GM18502 (cell line): ENCODE results near the gene DLX6.

Experiments used
- ATAC-seq: cut with Tn5 transposase; IDR thresholded peaks from one replicate; pipeline ENCODE4 v1.9.1; 2021; ENCODE audit warnings: mild to moderate bottlenecking; ENCODE audit not compliant: unreplicated experiment, poor library complexity

Gene DLX6

GRCh38 chr7:97005183-97006054 is at the start of gene DLX6:
Gene DLX6, plus strand, starts transcription at chr7:97005553. Its CDS starts 425 bp downstream, at chr7:97005978.
- ATAC-seq: peak; percentile 61

- no peak for ATAC-seq
Measured at GRCh38 chr7:96959135-96959534, 46.2 kb upstream of the DLX6 start.

- no peak for ATAC-seq
Measured at GRCh38 chr7:96962221-96962885, 43.0 kb upstream of the DLX6 start.

- no peak for ATAC-seq
Measured at GRCh38 chr7:96968981-96969380, 36.4 kb upstream of the DLX6 start.

DNA sequence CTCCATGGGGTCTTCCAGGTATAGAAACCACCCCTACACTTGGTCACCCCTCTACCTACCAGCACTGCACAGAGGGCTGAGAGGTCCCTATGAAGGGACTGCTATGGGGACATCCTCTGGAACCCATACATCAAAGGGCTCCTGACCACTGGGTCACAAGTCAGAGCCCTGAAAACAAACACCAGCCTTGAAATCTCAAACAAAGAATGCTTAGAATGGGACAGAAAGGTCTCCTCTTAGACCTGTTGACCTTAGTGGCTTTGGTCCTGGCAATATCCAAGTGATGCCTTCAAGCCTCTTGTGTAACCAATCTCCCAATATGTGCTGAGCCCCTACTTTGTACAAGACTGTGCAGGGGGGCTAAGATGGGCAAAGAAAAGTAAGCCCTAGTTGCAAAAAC is 34.6 kb upstream of the DLX6 start:
- ATAC-seq: no peak

- no peak for ATAC-seq
Measured at GRCh38 chr7:96973986-96974385, 31.4 kb upstream of the DLX6 start.

DNA sequence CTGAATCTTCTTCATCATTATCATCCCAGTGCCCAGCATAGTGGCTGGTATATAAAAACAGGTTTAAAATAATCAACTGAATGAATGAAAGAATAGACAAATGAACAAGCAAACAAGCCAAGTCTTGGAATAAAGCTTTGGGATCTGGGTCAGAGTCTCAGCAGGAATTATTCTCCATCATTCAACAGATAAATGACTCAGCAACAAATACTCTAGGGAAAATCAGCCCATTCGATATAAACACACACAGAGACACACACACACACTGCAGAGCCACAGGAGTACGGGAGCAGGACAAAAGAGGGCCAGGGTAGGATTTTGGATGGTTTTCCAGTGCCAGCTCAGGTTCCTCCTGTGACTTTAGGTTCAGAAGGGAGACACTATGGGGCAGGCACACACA is 29.2 kb upstream of the DLX6 start:
- ATAC-seq: no peak

GRCh38 chr7:96977445-96977844 is 27.9 kb upstream of the DLX6 start:
- ATAC-seq: no peak

GRCh38 chr7:96979551-96980276 is 25.6 kb upstream of the DLX6 start:
- no peak for ATAC-seq

DNA sequence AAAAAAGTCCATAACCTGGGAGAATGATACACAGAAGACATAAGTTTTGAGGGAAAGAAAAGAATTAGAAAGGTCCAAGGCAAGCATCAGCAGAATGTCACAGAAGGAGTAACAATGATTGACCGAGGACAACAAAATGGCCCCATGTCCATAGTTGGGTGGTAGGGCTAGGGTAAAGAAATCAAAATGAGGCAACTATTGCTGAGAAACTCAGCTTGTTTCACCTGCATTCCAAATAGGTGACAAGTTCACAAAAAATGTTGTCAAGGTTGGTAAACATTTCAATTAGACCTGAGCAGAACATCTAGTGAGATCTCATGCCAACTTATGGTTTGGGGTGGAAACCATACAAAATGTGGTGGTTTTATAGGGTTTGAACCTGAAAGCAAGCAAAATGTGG is 22.8 kb upstream of the DLX6 start:
- no peak for ATAC-seq

DNA sequence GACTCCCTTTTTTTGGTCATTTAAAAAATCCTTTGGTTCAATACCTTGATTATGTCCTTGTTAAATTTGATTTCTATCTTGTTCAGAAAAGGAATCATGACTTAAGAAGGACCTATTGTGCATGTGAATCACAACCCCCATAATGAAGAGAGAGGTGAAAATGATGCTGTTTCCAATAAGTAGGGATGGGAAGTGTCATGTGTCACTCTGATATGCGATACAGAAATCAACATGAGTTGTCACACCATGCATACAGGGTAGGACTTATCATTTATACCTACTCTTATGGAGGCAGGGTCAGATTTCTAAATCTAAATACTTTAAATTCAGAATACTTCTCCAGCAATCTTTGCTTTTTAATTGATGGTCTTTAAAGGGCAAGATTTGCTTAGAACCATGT is 19.4 kb upstream of the DLX6 start:
- ATAC-seq: no peak

- ATAC-seq: no peak
Measured at GRCh38 chr7:96986901-96987300, 18.5 kb upstream of the DLX6 start.

- ATAC-seq: no peak
Measured at GRCh38 chr7:96987719-96988118, 17.6 kb upstream of the DLX6 start.

DNA sequence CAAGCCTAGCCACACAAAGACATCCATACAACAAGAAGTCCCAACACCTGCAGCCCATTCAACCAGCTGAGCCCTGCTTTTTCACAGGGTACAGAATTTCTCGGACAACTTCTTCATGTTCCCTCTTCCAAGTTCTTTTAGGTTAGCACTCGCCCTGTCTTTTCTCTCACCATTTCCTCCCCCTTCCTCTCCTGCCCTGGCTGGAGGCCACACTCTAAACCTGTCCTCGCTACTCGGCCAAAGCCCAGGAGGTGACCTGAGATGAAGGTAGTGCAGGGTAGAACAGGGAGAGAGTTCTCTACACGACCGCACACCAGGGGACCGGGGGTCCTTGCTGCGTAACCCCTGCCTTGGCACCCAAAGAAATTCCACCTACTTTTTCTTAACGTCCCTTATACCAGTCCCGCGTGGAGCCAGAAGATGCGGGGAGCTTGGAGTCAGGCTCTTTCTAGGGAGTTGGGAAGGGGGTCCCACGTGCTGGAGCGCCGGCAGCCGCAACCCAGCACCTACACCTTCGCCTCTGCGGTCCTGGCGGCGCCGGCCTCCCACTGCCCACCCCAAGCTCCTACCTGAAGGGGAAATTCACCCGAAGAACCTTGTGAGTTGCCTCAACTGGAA is 16.0 kb upstream of the DLX6 start:
- no peak for ATAC-seq

GRCh38 chr7:96989859-96990317 is 15.5 kb upstream of the DLX6 start:
- no peak for ATAC-seq

- no peak for ATAC-seq
Measured at GRCh38 chr7:96991546-96992191, 13.7 kb upstream of the DLX6 start.

- ATAC-seq: no peak
Measured at GRCh38 chr7:96992192-96993005, 13.0 kb upstream of the DLX6 start.

GRCh38 chr7:96993094-96993865 is 12.1 kb upstream of the DLX6 start:
- ATAC-seq: no peak

DNA sequence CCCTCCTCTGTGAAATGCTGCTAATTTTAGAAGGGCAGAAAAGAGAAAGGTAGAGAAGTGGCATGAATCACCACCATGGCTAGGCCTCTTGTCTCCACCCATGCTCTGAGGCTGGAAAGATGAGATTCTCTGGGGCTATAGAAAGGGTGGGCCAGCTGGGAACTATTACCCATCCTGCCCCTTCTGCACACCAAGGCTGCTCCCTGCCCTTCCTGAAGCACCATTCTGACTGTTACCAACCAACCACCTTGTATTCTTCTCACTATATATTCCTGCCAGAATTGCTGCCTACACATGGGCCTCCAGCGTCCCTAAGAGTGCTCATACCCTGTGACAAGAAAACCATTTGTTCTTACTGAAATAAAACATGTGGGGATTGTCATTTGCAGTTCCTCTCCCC is 11.4 kb upstream of the DLX6 start:
- no peak for ATAC-seq
